Right lobe of liver (tissue), 4 donors: ENCODE data around the gene ATP1A2.

Source experiments
- CTCF ChIP-seq, 4 donors: fragments of 200-600 bp in 3 of 4; fragments of 450-650 bp in 1 of 4; IDR thresholded peaks; one replicate each; pipeline versions ENCODE4 v1.5.1 to v1.8.0; 2016 to 2022; ENCODE audit warnings: antibody characterized with exemption in 4 of 4, mild to moderate bottlenecking in 2 of 4
- POLR2A ChIP-seq: fragments of 450-650 bp; IDR thresholded peaks from one replicate; pipeline ENCODE4 v1.6.1; 2017; ENCODE audit warnings: antibody characterized with exemption, mild to moderate bottlenecking
- donor health status: DM: no; HTN: no; CAD: no.
- donor health status: DM: no; HTN: no; CAD: no.
- donor health status: DM: no; HTN: yes; CAD: no.

GRCh38 chr1:160166166-160166868, 50.8 kb downstream of the ATP1A2 start:
- no peak for TF ChIP-seq CTCF (IDR thresholded peaks at IDR 0.05)
- TF ChIP-seq POLR2A = no peak
